Smooth muscle cell (in vitro differentiated cells): ENCODE data around the gene CD40LG. TPM values are rescaled to one million over a fixed set of nuclear protein-coding genes. Genes with fewer than 3 reads are reported as not detected.

Experiments used
- DNase-seq: peaks from one replicate; lab custom pipeline; 2025; ENCODE audit not compliant: unreplicated experiment; lab: John Stamatoyannopoulos, UW
- H2AFZ ChIP-seq: fragments of 200-600 bp; sonication (generic); 2 replicates; pipeline ENCODE4 v1.6.0; 2016; ENCODE audit warnings: antibody characterized with exemption, low read depth, mild to moderate bottlenecking
- H3F3A ChIP-seq: fragments of 200-600 bp; sonication (generic); 2 replicates; pipeline ENCODE4 v1.6.0; 2017; ENCODE audit warnings: antibody characterized with exemption, low read depth
- H3K27ac ChIP-seq: fragments of 200-600 bp; sonication (generic); 2 replicates; pipeline ENCODE4 v1.5.1; 2016; ENCODE audit warnings: low read depth, mild to moderate bottlenecking
- H3K27me3 ChIP-seq: fragments of 200-600 bp; sonication (generic); 2 replicates; pipeline ENCODE4 v1.6.1; 2016; ENCODE audit warnings: low read depth, mild to moderate bottlenecking
- H3K36me3 ChIP-seq: fragments of 200-600 bp; sonication (generic); 2 replicates; pipeline ENCODE4 v1.5.1; 2016; ENCODE audit warnings: low read depth
- H3K4me1 ChIP-seq: fragments of 200-600 bp; sonication (generic); 2 replicates; pipeline ENCODE4 v1.5.1; 2016; ENCODE audit warnings: low read depth
- H3K4me2 ChIP-seq: fragments of 200-600 bp; sonication (generic); 2 replicates; pipeline ENCODE4 v1.6.0; 2016; ENCODE audit warnings: mild to moderate bottlenecking
- H3K4me3 ChIP-seq: fragments of 200-600 bp; sonication (generic); 2 replicates; pipeline ENCODE4 v1.5.1; 2016; ENCODE audit warnings: mild to moderate bottlenecking
- H3K79me2 ChIP-seq: fragments of 200-600 bp; sonication (generic); 2 replicates; pipeline ENCODE4 v1.6.0; 2016; ENCODE audit warnings: low read depth, mild to moderate bottlenecking
- H3K9ac ChIP-seq: fragments of 200-600 bp; sonication (generic); 2 replicates; pipeline ENCODE4 v1.6.0; 2016; ENCODE audit warnings: low read depth
- H3K9me3 ChIP-seq: fragments of 200-600 bp; sonication (generic); replicated peaks from 2 replicates; pipeline ENCODE4 v1.5.1; 2016; ENCODE audit warnings: low read depth
- H4K20me1 ChIP-seq: fragments of 200-600 bp; sonication (generic); 2 replicates; pipeline ENCODE4 v1.6.0; 2016; ENCODE audit warnings: low read depth
- CTCF ChIP-seq: fragments of 200-600 bp; sonication (generic); IDR thresholded peaks from 2 replicates; pipeline ENCODE4 v1.5.1; 2017; ENCODE audit warnings: borderline replicate concordance, mild to moderate bottlenecking, antibody characterized with exemption; ENCODE audit not compliant: insufficient read depth, poor library complexity, severe bottlenecking
- WGBS: methylation state at CpG from one replicate; pipeline ENCODE4 v1.1.7; 2016; ENCODE audit warnings: low lambda C conversion rate; 5-methylcytosine and 5-hydroxymethylcytosine counted together
- polyA plus RNA-seq: library from polyadenylated mRNA; unstranded; fragments of >200 nt; fragmentation: Nextera tagmentation; extraction: Ambion mirVana; gene quantifications from 2 replicates; pipeline ENCODE4 v1.2.1, GENCODE V29; 2016
- total RNA-seq: library from RNA; depleted of rRNA; stranded (reverse); fragments of >200 nt; gene quantifications from 2 replicates; pipeline ENCODE4 v1.2.3, GENCODE V29; 2014

The CD40LG gene
- total and polyA plus RNA-seq, 2 experiments from 2014 or later: not detected

GRCh38 chrX:136697156-136697555 is 49.2 kb downstream of the CD40LG start:
- Histone ChIP-seq H3K79me2 (no peaks in the 10 kb centered on the region), H3K9me3 (no peaks in the 10 kb centered on the region), H3K27me3 (no peaks in the 10 kb centered on the region), H3K4me3 (no peak overlapping the region), H4K20me1 (no peaks in the 10 kb centered on the region), H3F3A (no peaks in the 10 kb centered on the region), H3K27ac (no peak overlapping the region), H3K36me3 (no peaks in the 10 kb centered on the region), H3K4me2 (no peak overlapping the region), H3K4me1 (no peaks in the 10 kb centered on the region), H2AFZ (no peak overlapping the region), H3K9ac (no peak overlapping the region)
- no peak for DNase-seq
- TF ChIP-seq CTCF: no peak
- WGBS: 35% methylated on average over 1 of the region's 1 CpG

- Histone ChIP-seq H3K4me2 (no peak overlapping the region), H4K20me1 (no peaks in the 10 kb centered on the region)
These were observed 60.4 kb downstream of the CD40LG start for GRCh38 chrX:136708348-136708747.

More at GRCh38 chrX:136708348-136708747, 60.4 kb downstream of the CD40LG start:
- H3K9me3 ChIP-seq: no peaks in the 10 kb centered on the region
- no peak for DNase-seq
- no peaks in the 10 kb centered on the region for H3K27me3 ChIP-seq
- no peak overlapping the region for H2AFZ ChIP-seq
- H3K27ac ChIP-seq: no peak overlapping the region
- no peak overlapping the region for H3K9ac ChIP-seq
- no peak overlapping the region for H3K4me3 ChIP-seq
- no peaks in the 10 kb centered on the region for H3K79me2 ChIP-seq
- no peaks in the 10 kb centered on the region for H3K36me3 ChIP-seq
- H3F3A ChIP-seq: no peaks in the 10 kb centered on the region
- TF ChIP-seq CTCF: peak; percentile 18
- 73% methylated on average over 1 of the region's 1 CpG for WGBS
- no peaks in the 10 kb centered on the region for H3K4me1 ChIP-seq

Other genes starting within 250 kb of the CD40LG start
- not detected in 2 replicates for gene BRS3, start 160.2 kb upstream of the CD40LG start, total RNA-seq
- not detected in 2 replicates for gene BRS3, start 160.2 kb upstream of the CD40LG start, polyA plus RNA-seq
- gene HTATSF1, start 150.6 kb upstream of the CD40LG start, total RNA-seq: 46.9 and 72.0 TPM in 2 replicates
- gene HTATSF1, start 150.6 kb upstream of the CD40LG start, polyA plus RNA-seq: 42.6 and 42.9 TPM in 2 replicates
- 2.0 and 3.1 TPM in 2 replicates for gene VGLL1, start 115.9 kb upstream of the CD40LG start, total RNA-seq
- 0.48 and 4.2 TPM in 2 replicates for gene VGLL1, start 115.9 kb upstream of the CD40LG start, polyA plus RNA-seq
- gene ARHGEF6, start 132.8 kb downstream of the CD40LG start, total RNA-seq: 3.3 and 4.5 TPM in 2 replicates
- 2.0 and 2.9 TPM in 2 replicates for gene ARHGEF6, start 132.8 kb downstream of the CD40LG start, polyA plus RNA-seq
- gene RBMX, start 232.6 kb downstream of the CD40LG start, total RNA-seq: 196 and 255 TPM in 2 replicates
- 99.9 and 110 TPM in 2 replicates for gene RBMX, start 232.6 kb downstream of the CD40LG start, polyA plus RNA-seq